NCI-H748 (cell line): ENCODE results near the gene IMMP1L.
A peak's percentile ranks its signal among the peaks of the same experiment; 100 is the strongest.
"Not testable (repeated sequence)": the region's sequence is repeated elsewhere in the genome, so short reads cannot be mapped to it uniquely, and the experiment has no call there.

Source experiments
- DNase-seq: peaks from one replicate; lab custom pipeline; 2025; ENCODE audit not compliant: unreplicated experiment; lab: John Stamatoyannopoulos, UW

The IMMP1L gene, protein sequence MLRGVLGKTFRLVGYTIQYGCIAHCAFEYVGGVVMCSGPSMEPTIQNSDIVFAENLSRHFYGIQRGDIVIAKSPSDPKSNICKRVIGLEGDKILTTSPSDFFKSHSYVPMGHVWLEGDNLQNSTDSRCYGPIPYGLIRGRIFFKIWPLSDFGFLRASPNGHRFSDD

DNA sequence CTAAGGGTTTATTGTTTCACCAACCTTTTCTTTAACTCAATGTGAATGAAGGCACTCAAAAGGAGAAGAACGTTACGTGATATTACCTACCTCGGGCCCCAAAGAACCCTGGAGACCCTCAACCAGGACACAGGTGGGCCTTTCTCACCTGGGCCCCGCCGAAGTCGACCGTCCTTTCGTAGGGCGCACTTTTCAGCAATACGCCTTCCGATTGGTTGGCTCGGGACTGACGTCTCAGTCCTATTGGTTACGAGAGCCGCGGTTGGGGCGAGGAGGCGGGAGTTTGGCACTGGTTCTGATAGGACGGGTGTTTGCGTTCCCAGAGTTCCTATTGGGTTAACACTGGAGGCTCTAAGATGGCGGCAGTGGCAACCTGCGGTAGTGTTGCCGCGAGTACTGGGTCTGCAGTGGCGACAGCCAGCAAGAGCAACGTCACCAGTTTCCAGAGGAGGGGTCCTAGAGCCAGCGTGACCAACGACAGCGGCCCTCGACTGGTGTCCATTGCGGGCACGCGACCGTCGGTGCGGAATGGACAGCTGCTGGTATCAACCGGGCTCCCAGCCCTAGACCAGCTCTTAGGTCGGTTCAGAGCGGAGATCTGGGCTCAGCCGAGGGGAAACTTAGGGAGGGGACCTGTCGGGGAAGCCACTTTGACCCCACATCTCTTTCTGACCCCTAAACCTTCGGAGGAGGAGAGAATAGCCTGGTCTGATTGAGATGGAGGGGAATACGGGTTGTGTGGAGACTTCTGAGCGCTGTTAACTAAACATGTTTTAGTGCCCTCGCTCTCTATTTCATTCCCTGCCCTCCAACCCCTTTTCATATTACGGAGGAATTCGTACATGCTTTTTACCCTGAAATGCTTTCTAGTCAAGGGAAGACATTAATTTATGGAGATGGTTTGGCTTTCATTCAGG is at the start of gene IMMP1L, which contains the start of gene ELP4:
TSS of gene IMMP1L (minus strand) at position 194 of the 917 bp plus-strand sequence. CDS start 46,346 bp downstream, outside the sequence.
TSS of gene ELP4 (plus strand) at position 339 of the 917 bp plus-strand sequence. CDS start at position 357, 18 bp downstream.
- peak; percentile 99 for DNase-seq

DNA sequence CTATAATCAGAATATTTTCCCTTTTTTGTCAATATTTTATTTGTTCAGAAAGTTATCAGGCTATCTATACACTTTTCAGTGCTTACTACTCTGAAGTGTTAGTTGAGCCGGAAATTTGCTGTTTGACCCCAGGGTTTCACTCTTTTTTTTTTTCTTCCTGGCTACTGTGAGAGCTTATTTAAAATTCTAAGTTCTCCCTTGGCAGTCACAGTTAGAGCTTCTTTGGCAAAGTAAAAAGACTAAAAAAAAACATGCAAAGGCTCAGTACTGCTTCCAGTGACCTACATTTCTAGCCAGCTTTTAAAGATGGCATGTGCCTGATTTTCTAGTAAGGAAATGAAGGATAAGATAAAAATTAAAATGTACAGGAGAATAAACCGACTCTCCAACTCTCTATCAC is 48.6 kb upstream of the IMMP1L start:
- no peak for DNase-seq

DNA sequence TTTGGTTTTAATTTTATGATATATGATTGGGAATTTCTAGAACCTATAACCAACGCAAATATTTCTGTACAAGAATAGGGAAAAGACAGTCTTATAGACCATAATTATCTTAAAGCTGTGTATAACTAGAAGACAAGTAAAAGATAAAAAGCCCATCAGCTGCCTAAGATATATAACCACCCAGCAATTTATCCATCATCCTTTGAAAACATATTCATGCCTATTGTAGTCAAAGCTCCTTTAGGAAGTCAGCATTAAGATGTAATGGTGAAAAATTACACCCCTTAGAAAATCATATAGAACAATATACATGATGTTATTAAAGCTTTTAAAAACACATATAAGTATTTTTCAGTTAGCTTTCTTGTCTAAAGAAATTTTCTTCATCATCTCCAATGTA is 46.5 kb upstream of the IMMP1L start:
- no peak for DNase-seq

DNA sequence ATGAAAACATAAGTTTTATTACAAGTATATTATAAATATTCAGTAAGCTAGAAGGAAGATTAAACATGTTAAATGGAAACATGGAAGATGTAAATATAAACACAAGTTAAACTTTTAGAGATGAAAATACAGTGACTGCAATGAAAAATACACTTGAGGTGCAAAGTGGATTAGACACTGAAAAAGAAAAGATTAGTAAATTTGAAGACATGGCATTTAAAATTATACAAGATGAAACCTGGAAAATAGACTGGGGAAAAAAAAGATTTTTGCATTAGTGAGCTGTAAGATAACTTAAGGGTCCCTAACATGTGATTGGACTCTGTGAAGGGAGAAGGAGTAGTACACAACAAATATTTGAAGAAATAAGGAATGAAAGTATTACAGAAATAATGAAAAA is 33.4 kb upstream of the IMMP1L start:
- DNase-seq, result no peak

DNA sequence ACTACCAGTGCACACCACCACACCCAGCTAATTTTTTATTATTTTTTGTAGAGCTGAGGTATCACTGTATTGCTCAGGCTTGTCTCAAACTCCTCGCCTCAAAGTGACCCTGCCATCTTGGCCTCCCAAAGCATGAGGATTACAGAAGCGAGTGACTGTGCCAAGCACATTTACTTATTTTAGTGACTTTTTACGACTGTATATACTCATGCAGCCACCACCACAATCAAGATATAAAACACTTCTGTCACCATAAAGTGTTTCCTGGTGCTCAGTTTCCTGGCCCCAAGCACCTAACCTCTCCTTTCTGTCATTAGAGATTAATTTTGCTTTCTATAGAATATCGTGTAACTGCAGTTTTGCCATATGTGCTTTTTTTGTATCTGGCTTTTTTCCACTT is 26.1 kb upstream of the IMMP1L start:
- DNase-seq, result no peak

DNA sequence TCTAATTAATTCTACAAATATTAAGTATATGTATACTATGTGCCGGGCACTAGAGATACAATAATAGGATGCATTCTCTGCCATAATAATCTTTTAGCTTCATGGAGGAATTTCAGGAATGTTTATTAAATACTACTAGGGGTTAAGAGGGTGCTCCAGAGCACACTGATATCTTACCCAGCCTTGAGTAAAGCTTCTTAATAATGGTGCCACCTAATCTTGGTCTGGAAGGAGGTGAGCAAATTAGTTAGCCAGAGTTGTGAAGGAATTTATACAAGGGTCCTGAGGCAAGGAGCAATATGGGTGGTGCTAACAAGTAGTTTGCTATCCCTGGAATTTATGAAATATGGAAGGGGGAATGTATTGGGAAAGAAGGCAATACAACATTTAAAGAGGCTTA is 21.9 kb upstream of the IMMP1L start:
- no peak for DNase-seq

DNA sequence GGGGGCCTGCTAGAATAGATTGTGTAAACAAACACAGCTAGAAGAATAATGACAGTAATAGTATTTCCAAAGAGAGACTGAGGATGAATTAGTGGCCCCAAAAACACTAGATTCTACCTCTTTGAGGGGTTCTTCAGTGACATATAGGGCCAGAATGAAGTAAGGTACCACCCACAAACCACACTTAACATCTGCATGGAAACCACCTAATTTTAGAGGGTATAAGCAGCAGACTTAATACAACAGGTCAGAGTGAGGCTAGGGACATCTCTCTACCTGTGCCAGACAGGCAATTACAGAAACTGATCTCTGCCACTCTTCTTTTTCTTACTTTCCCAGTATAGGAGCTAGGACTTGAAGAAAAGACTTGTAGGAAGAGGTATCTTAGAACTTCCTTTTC is 20.3 kb upstream of the IMMP1L start:
- no peak for DNase-seq

DNA sequence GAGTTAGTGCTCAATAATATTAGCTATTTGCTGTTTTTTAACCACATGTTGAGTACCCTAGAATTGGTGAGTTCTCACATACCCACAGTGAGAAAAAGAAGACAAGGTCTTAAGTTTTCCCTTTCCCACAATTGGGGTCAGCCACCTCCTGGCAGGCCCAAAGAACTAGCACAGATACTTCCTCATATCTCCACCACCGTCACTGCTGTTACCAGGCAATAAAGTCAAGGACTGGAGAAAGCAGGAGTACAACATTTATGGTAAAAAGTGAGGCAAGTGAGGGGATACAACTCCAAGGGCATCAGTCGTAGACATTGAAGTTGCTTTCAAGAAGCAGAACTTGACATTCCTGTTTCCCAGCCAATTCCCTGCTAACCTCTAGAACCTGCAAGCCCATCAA is 19.8 kb upstream of the IMMP1L start:
- DNase-seq, result no peak

DNA sequence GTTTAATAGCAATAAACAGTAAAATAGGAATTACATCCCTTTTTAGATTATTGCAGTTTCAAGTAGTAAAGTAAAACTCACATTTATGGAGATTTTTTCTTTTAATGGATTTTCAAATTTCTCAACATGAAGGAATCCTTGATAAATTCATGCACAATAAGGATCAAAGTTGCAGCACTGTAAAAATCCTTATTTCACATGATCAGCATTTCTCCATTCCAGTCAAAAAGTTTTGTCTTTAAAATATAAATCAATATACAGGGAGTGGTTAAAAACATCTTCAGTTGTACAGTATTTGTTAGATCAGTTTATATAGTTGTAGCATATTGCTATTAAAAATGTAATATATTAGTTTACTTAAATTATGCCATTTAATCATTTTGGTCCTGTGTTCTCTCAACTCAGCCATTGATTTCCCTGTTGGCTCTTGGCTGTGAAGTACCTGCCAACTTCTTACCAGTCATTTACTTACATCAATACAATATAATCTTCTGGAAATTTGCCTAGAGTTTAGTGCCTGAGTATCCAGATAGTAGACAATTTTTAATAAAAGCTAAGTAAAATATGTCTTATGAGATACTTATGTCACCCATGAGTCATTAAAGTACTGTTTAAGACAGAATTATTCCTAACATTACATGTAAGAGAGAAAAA is 12.2 kb upstream of the IMMP1L start:
- DNase-seq, result no peak

DNA sequence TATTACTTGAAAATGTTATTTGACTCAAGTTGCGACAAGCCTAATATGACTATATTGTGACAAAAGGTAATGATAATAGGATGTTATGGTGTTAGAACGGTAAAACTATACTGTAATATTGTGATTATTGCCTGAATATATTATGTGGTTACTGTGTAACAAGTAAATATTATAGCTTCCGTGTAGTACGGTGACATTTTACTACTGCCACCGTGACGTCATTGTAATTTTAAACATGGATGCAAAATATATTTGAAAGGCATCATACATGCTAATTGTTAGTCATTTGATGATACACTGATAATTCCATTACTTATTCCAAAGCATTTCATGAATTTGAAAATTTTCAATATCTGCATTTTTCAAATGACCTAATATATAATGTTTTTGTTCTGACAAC is 2.7 kb upstream of the IMMP1L start:
- no peak for DNase-seq

DNA sequence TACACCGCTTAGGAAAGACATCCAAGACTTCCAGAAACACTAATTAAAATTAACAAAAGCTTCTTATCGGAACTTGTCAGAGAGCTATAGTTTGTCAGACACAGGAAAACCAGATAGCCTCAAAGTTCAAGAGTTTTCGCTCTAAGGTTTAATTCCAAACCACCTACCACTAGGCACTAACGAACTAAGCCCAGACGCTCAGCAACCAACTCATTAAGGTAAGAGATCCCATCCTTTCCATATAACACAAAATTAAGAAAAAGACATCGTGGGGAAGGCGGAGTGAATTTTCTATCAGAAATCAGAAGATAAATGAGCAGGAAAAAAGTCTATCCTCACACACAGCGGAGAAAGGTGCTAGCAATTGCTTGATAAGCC is 382 bp downstream of the IMMP1L start:
- peak; percentile 44 for DNase-seq

DNA sequence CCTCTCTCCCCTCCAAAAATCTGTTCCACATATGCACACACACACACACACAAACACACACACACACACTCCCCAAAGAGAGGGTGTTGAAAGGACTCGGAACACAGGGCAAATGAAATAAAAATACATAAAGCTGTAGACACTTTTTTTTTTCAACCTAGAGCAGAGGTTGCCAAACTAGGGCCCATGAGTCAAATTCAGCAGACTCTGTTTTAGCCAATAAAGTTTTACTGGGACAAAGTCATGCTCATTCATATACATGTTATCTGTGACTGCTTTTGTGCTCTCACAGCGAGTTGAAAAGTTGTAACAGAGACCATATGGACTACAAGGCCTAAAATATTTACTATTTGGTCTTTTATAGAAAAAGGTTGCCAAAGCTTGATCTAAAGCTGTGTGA is 8.9 kb downstream of the IMMP1L start:
- no peak for DNase-seq

DNA sequence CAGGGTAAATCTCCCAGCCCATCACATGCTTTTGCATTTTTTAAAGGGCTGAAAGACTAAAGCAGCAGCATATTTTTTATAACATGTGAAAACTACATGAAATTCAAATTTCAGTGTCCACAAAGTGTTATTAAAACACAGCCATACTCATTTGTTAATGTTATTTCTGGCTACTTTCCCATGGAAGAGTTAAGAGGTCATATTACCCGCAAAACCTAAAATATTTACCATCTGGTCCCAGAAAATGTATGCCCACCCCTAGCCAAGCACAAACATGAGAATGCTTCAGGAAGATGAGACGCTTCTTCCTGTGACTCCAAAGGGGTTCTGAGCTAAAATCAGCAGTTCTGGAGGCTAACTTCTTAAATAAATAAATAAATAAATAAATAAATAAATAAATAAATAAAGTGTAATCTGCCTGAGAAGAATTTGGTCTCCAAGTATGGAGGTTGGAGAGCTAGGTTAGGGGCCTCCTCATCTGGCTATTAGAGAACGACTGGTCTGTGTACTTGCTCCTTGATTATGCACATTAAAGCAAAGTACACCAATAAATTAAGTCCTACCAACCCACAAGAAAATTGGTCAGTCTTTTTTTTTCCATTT is 9.7 kb downstream of the IMMP1L start:
- DNase-seq, result no peak

DNA sequence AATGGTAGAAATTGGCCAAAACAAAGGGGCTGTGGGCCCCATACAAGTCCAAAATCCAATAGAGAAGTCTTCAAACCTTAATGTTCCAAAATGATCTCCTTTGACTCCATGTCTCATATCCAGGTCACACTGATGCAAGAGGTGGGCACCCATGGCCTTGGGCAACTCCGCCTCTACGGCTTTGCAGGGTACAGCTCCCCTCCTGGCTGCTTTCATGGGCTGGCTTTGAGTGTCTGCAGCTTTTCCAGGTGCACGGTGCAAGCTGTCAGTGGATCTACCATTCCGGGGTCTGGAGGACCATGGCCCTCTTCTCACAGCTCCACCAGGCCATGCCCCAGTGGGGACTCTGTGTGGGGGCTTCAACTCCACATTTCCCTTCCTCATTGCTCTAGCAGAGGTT is 15.7 kb downstream of the IMMP1L start:
- DNase-seq, result not testable (repeated sequence)

DNA sequence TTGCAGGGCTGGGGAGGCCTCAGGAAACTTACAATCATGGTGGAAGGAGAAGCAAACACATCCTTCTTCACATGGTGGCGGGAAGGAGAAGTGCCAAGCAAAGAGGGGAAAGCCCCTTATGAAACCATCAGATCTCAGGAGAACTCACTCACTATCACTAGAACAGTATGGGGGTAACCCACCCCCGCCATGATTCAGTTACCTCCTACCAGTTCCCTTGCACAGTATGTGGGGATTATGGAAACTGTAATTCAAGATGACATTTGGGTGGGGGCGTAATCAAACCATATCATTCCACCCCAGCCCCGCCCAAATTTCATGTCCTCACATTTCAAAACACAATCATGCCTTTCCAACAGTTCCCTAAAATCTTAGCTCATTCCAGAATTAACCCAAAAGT is 16.2 kb downstream of the IMMP1L start:
- DNase-seq, result no peak

DNA sequence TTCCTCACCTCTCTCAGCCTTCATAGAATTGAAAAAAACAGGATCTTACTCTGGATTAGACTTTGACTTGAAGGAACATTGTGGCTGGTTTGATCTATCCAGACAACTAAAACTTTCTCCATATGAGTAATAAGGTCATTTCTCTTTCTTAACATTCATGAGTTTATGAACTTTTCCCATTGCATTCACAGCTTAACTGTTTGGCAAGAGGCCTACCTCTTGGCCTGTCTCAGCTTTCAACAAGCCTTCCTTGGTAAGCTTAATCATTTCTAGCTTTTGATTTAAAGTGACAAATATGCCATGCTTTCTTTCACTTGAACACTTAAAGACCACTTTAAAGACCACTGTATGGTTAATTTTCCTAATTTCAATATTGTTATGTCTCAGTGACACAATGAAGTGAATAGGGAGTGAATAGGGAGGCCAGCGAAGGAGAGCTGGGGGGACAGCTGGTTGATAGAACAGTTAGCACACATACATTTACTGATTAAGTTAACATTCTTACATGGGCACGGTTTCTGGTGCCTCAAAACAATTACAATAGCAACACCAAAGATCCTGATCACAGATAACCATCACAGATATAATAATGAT is 17.0 kb downstream of the IMMP1L start:
- DNase-seq, result no peak

DNA sequence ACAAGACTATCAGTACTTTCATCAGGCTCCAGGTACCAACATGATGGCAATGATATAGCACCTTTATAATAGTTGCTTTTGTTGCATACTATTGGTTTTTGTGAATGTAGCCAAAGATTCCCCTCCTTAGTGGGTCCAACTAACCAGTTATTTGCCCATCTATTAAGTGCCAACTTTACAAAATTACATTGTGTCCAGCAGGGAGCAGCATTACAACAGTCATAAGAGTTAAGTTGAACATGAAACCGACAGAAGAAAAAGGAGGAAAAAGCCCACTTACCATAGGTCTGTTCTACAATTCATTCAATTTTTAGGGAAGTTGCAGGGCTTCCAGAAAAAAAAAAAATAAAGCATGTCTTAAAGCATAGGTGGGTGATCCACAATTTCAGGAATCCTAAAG is 21.6 kb downstream of the IMMP1L start:
- DNase-seq, result peak; percentile 65

DNA sequence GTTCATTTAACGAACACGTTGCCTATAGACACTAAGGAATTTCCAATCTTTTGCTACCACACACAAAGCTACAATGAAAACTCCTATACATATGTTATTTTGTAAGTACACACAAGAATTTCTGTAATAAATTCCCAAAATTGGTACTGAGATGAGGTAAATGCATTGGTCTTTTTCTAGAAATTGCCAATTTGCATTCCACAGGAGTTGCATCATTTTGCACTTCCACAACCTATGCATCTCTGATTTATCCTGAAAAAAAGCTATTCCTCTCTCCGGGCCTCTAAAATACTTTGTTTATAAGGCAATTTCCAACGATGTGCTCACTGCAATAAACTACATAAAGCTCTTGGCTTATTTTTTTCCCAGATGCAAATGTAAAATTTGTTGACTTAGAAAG is 24.9 kb downstream of the IMMP1L start:
- DNase-seq, result no peak

DNA sequence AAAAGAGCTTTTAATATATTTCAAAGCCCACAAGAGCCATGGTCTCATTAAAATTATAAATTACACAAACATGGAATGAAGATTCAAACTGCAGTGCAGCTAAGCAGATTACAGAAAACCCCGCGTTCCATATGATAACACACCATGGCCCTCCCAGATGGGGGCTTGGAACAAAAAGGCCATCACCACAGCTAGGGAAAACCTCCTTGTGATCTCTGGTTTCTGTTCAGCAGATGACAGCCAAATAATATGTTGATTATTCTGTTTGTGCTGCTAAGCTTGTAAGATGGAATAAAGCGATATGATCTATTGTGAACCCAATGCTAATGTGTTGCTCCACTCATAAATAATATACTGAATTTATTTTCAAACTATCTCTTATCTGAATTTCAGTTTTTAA is 28.5 kb downstream of the IMMP1L start:
- DNase-seq, result peak; percentile 4

DNA sequence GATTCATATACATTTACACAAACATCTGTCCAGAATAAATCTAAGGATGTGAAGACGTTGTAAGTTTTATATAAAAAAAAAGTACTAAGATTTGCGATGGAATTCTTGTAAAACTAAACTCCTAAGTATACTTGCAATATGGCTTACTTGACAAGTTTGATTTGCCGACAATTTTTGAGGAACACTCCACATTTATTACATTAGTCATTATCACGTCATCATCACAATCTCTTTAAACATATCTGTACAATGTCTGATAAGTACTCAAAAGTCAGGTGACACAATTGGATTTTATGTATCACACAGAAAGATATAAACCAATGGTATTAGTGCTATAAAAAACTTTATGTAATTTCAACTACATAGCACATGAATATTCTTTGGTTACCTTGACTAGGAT is 30.4 kb downstream of the IMMP1L start:
- DNase-seq, result no peak

DNA sequence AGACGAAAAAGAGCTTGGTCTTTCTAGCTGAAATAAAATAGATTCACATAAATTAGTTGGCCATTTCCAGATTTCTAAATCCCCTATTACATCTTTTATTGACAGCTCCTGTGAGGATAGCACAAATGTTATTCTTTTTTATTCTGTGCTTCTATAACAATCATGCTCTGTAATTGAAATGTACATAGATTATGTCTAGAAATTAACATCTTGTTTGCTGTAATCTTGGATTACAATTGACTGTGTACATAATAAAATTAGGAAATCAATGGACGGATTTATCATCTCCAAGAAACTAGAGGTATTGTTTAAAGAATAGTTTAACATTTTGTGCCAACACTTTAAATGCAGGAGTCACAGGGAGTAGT is 31.2 kb downstream of the IMMP1L start:
- DNase-seq, result peak; percentile 13
